HL-60/S4 (cell line): ENCODE measurements around the gene LRRC25.
"Not testable (repeated sequence)": the region's sequence is repeated elsewhere in the genome, so short reads cannot be mapped to it uniquely, and the experiment has no call there.

Source experiments
- in situ Hi-C: fragments of 300-500 bp; cut with MboI; formaldehyde crosslinking; loops from 2 replicates; pipeline ENCODE4 v1.14.3; 2022; ENCODE audit warnings: low sequenced_read_pairs

The LRRC25 gene

DNA sequence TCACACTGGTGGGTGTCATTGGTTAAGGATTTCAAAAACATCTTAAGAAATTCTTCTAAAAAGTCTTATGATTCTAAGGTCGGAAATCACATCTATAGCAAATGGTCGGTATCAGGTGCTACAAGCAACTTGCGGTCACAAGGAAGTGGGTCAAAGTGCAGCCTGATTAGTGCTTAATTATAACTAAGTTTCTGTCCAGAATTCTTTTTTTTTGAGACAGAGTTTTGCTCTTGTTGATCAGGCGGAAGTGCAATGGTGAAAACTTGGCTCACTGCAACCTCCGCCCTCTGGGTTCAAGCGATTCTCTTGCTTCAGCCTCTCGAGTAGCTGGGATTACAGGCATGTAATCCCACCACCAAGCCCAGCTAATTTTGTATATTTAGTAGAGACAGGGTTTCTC, 12.6 kb downstream of the LRRC25 start:
- in situ Hi-C loops, result no loop called here

DNA sequence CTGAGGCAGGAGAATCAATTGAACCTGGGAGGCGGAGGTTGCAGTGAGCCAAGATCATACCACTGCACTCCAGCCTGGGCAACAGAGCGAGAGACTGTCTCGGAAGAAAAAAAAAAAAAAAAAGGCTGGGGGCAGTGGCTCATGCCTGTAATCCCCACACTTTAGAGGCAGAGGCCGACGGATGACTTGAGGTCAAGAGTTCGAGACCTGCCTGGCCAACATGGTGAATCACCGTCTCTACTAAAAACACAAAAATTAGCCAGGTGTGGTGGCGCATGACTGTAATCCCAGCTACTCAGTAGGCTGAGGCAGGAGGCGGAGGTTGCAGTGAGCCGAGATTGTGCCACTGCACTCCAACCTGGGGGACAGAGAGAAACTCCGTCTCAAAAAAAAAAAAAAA, 13.8 kb downstream of the LRRC25 start:
- in situ Hi-C loops, result not testable (repeated sequence)

DNA sequence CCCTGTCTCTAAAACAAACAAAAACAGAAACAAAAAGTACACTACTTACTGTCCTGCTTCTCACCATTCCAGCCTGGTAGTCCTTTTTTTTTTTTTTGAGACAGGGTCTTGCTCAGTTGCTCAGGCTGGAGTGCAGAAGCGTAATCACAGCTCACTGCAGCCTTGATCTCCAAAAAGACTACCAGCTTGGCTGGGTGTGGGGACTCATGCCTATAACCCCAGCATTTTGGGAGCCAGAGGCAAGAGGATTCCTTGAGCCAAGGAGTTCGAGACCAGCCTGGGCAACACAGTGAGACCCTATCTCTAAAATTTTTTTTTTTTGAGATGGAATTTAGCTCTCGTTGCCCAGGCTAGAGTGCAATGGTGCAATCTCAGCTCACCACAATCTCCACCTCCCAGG, 16.6 kb downstream of the LRRC25 start:
- in situ Hi-C loops, result no loop called here

DNA sequence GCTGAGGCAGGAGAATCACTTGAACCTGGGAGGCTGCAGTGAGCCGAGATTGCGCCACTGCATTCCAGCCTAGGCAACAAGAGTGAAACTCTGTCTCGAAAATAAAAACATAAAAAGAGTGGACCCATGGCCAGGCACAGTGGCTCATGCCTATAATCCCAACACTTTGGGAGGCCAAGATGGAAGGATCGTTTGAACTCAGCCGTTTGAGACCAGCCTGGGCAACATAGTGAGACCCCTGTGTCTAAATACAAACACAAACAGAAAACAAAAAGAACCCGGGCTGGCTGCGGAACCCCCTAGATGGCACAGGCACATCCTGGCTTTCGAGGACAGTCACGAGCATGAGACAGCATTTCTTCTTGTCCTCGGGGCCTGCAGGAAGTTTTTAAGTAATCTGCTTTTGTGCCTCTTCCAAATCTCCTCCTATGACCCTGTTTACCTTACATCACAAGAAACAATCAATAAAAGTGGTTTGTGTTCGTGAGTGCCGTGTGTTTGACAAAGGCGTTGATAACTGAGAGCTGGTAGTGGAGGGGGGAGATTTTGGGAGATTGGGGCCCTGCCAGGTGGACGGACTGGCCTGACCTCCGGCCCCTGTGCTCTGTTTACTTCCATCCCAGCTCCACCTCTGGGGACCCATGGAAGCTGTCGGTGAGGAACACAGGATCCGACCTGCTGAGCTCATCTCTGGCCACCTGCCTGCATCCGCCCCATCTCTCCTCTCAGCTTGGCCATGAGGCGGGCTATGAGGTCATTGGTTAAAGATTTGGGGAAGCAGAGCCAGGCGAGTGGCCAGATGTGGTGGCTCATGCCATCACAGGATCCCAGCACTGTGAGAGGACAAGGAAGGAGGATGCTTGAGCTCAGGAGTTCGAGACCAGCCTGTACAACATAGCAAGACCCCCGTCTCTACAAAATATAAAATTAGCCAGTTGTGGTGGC, 17.3 kb downstream of the LRRC25 start:
- in situ Hi-C loops, result no loop called here

DNA sequence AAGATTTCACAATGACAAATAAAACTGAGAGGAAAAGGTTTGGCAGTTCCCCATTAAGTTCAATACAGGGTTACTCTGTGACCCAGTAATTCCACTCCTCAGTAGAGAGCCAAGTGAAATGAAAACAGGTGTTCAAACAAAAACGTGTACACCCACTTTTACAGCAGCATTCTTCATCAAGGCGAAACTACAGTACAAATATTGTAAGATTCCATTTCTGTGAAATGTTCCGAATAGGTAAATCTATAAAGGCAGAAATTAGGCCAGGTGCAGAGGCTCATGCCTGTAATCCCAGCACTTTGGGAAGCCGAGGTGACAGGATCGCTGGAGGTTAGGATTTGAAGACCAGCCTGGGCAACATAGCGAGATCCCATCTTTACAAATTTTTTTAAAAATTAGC, 20.4 kb downstream of the LRRC25 start:
- in situ Hi-C loops, result no loop called here

DNA sequence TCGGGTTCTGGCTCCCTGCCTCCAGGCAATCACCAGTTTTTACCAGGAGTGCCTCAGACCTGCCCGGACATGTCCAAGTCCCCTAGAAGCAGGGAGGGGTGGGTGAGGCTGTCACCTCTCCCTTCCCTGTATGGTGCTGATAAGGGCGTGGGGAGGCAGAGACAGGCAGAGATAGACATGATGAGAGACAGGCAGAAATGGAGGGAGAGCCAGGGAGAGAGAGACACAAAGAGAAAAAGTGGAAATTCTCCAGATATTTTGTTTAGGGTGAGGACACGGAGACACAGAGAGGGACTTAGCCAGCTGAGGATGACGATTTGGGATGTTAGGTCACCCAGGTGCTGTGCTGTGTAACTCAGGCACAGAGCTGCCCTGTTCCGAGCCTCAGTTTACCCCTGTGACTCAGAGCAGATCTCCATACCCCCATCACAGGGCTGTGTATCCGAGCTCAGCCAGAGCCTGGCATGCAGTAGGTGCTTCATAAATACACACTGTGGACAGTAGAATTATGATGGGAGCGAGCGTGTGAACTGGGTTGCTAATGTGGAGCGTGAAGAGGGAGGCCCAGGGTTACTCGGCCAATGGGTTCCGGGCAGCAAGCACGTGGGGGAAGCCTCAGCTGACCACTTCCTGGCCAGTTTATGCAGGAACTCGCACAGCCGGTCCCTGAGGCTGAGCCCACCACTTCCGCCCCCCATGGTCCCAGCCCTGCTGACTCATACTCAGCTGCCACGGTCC, 23.4 kb downstream of the LRRC25 start:
- in situ Hi-C loops, result no loop called here

DNA sequence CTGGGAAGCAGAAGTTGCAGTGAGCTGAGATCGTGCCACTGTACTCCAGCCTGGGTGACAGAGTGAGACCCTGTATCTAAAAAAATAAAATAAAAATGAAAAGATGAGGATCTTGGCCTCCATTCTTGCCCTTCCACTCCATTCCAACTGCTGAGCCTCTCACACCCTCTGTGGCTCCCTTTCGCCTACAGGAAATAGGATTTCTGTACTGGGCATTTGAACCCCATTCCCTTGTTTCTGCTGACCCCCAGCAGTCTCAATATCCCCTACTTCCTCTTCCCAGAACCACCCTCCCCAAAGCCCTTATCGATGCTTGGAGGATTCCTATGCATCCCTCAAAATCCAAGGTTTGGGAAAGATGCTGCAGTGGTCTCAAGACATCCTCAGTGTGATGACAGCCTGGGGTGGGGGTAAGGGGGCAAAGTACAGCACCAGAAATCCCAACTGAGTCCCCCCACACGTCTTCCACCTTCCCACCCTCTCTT, 24.0 kb downstream of the LRRC25 start:
- in situ Hi-C loops, result no loop called here

DNA sequence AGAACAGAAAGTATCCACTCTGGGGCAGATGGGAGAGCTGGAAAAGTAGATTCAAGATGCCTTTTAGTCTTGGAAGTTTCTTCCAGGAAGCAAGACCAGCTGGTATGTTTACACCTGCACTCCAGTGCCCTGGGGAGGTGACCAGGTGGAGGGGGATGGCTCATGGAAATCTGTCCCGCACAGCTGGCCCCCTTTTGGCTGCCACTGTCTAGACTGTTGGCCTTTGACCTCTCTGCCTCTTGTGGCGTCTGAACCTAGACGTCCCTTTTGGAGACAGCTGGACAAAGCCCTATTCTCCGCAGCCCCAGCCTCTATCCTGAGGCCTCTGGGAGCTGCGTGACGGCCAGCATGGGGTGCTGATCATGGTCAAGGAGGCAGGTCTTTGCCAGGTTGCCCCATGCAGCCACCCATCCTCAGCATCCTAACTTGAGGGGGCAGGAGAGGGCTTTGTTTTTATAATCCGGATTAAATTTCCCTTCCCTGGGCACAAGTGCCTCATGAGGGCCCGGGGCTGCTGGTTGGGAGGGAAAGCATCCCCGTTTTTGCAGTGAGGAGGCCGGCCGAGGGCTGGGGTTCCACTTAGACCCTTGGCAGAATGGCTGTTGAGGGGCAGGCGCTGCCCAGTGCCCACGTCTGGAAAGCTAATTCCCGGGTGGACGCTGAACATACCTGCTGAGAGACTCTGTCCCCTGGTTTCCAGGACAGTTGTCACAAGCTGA, 28.8 kb downstream of the LRRC25 start:
- in situ Hi-C loops, result no loop called here

DNA sequence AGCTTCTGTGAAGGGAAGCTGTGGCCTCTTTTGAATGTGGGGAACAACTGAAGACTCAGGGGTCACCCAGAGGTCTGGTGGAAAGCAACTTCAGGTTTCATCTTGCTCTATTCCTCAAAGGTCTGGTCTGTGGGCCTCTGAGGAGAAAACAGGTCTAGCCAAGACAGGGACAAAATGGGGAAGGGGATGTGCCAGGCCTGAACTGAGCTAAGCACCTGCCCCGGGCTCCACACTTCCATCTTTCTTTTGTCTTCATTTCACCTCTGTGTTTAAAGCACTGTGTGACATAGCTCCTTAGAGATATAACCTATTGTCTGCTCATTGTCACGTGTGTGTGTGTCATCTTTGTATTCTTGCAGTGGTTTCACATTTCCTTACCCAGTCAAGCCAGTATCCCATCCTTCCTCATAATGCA, 31.4 kb downstream of the LRRC25 start:
- in situ Hi-C loops, result no loop called here

DNA sequence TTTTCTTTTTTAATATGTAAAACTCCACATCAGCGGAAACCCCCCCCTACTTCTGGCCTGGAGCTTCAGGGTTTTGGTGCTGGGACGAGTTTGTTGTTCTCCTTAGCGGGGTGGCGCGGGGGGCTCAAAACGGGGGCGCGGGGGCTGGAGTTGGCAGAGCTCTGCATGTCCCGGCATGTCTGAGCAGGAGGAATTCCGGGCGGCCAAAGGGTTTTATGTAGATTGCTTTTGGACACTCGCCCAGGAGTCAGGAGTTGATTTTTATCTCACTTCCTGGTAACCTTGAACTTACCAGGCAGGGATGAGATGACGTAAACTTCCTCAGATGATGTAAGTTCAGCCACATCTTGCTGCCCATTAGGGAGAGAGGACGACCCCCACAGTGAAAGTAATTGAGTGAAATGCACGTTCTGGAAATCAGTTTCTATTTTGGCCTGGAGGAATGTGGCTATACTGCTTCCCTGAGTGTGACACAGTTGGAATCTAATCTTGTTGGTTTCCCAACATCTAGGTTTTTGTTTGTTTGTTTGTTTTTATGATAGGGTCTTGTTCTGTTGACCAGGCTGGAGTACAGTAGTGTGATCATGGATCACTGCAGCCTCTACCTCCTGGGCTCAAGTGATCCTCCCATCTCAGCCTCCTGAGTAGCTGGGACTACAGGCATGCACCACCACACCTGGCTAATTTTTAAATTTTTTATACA, 32.4 kb downstream of the LRRC25 start:
- in situ Hi-C loops, result no loop called here

DNA sequence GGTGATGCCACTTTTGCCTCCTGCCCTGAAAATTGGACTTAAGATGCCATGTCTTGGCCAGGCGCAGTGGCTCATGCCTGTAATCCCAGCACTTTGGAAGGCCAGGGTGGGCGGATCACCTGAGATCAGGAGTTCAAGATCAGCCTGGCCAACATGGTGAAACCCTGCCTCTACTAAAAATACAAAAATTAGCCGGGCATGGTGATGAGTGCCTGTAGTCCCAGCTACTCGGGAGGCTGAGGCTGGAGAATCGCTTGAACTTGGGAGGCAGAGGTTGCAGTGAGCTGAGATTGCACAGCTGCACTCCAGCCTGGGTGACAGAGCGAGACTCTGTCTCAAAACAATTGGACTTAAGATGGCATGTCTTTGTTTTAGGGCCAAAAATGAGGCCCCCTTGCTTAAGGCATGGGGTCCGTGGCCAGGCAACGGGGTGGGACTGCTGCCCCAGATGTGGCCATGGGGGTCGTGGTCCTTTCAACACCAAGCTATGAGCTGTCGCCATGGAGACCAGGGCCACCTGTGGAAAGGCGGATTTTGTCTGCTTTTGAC, 33.1 kb downstream of the LRRC25 start:
- in situ Hi-C loops, result not testable (repeated sequence)

DNA sequence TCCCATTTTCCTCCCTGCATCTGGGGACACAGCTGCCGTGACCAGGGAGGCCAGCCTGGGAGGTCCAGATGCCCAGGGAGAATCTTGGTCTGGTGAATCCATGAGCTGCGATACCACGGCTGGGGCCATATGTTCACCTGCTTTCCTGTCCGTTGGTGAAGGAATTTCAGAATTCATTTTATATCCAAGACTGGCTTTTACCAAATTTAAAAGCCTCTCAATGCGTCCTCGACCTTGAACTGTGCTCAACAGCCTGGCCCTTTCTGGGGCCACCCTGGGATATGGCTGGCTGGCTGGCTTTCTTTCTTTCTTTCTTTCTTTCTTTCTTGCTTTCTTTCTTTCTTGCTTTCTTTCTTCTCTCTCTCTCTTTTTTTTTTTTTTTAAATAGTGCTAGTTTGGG, 33.6 kb downstream of the LRRC25 start:
- in situ Hi-C loops, result no loop called here

DNA sequence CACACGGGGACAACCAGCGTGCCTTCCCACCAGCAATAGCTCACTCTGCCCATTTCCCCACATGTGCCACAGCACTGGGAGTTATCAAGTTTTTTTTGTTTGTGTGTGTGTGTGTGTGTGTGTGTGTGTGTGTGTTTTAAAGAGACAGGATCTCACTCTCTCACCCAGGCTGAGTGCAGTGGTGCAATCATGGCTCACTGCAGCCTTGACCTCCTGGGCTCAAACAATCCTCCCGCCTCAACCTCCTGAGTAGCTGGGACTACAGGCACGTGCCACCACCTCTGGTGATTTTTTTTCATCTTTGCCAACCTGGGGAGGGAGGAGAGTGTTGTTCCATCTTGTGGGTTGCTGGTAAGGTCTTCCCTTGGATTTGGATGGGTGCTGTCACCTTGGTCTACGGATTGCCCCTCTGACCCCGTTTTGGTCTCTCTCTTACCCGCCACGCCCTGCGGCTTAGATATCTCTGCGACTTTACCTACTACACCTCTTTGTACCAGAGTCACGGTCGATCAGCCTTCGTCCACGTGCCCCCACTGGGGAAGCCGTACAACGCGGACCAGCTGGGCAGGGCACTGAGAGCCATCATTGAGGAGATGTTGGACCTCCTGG, 34.4 kb downstream of the LRRC25 start:
- in situ Hi-C loops, result no loop called here

DNA sequence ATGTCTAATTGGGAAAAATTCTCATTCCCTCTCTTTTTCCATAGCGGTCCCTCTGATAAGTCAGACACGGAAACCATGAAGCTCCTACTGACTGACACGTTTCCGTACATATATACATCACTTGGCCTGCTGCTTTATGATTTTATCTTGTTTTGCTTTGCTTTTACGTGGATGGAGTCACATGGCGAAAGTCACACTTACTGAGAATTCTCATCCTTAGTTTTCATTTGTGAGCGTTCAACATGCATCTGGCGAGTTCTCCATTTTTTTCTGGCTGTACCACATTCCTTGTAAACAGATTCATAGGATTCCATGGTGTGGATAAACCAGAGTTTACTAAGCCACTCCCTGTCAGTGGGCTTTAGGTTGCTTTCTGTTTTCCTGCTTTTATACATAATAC, 35.8 kb downstream of the LRRC25 start:
- in situ Hi-C loops, result no loop called here

DNA sequence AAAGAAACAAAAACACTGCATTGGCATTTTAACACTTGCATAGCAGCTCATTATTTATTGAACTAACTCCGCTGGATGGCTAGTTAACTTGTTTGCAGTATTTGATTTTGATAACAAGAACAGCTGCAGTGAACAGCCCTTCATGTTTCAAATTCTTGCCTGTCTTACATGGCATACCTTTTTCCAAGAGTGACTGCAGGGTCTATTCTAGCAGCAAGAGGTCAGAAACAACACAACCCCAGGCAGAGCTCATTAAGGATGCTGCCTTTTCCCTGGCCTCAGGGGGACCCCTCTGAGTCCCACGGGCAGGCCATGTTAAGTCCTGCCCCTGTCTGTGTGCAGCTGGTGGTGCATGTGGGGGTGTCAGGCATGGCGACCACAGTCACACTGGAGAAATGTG, 40.4 kb downstream of the LRRC25 start:
- in situ Hi-C loops, result no loop called here

DNA sequence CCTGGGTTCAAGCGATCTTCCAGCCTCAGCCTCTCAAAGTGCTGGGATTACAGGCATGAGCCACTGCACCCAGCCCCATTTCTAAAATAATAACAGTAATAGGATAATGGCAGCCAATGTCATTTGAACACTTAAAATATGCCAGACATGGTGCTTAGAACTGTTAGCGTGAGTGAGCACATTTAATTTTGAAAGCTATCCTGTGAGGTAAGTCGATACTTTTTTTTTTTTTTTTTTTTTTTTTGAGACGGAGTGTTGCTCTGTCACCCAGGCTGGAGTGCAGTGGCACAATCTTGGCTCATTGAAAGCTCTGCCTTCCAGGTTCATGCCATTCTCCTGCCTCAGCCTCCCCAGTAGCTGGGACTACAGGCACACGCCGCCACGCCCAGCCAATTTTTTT, 42.7 kb downstream of the LRRC25 start:
- in situ Hi-C loops, result not testable (repeated sequence)

DNA sequence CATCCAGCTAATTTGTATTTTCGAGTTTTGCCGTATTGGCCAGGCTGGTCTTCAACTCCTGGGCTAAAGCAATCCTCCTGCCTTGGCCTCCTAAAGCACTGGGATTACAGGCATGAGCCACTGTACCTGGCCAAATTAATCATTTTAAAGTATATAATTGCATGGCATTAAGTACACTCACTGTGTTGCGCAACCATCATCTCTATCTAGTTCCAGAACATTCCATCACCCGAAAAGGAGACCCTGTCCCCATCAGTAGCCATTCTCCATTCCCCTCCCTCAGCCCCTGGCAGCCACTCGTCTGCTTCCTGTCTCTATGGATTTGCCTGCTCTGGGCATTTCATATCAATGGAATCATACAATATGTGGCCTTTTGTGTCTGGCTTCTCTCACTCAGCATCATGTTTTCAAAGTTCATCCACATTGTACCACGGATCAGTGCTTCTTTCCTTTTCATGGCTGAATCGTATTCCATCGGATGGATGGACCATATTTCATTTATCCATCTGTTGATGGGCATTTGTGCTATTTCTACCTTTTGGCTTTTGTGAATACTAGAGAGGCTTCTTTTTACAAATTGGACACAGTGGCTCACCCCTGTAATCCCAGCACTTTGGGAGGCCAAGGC, 43.9 kb downstream of the LRRC25 start:
- in situ Hi-C loops, result no loop called here

DNA sequence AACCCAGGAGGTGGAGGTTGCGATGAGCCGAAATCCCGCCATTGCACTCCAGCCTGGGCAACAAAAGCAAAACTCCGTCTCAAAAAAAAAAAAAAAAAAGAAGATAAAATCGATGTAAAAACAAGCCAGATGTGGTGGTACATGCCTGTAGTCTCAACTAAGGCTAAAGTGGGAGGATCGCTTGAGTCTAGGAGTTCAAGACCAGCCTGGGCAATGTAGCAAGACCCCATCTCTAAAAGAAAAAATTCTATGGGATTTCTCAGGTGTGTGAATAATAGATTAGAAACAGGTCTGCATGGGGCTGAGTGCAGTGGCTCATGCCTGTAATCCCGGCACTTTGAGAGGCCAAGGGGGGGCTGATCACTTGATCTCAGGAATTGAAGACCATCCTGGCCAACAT, 45.9 kb downstream of the LRRC25 start:
- in situ Hi-C loops, result no loop called here

DNA sequence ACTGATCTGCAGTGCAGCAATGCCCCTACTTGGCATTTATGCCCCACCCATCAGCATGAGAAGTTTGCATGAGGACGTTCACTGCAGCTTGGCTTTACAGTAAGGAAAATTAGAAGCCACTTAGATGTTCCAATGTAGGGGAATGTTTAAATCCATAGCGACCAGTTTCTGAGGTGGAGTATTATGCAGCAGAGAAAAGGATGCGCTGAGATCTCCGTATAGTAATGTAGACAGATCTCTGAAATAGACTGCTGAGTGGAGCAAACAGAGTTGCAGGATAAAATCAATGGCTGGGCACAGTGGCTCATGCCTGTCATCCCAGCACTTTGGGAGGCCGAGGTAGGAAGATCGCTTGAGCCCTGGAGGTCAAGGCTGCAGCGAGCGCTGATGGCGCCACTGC, 46.9 kb downstream of the LRRC25 start:
- in situ Hi-C loops, result no loop called here
